ENCODE results near the gene REM2.

REM2 gene

DNA sequence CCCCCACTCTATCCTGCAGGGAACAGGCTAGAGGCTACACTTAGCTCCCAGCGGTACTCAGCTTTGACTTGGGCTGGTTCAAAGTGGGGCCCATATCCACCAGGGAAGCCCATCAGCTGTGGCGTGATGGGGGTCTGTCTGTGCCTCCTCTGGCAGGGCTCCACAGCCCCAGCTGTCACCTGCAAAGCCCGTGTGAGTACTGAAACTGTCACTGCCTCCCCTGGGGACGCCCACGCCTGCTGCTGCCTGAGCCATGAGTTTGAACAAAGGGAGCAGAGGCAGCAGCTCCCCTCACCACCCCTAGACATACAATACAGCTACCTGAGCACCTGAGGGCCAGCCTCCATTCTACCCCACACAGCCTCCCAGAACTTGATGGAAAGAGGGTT, 5.0 kb downstream of the REM2 start:
- peak overlapping the region; percentile 57 for H3K4me3 ChIP-seq (ENCODE audit: low read depth, low read length)
- TF ChIP-seq, protein P1, sequence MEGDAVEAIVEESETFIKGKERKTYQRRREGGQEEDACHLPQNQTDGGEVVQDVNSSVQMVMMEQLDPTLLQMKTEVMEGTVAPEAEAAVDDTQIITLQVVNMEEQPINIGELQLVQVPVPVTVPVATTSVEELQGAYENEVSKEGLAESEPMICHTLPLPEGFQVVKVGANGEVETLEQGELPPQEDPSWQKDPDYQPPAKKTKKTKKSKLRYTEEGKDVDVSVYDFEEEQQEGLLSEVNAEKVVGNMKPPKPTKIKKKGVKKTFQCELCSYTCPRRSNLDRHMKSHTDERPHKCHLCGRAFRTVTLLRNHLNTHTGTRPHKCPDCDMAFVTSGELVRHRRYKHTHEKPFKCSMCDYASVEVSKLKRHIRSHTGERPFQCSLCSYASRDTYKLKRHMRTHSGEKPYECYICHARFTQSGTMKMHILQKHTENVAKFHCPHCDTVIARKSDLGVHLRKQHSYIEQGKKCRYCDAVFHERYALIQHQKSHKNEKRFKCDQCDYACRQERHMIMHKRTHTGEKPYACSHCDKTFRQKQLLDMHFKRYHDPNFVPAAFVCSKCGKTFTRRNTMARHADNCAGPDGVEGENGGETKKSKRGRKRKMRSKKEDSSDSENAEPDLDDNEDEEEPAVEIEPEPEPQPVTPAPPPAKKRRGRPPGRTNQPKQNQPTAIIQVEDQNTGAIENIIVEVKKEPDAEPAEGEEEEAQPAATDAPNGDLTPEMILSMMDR (IDR thresholded peaks at IDR 0.05; ENCODE audit: insufficient read depth, low read length, missing control alignments): no peak
- CTCF ChIA-PET: interaction anchor here (1.3 to 11.5 kb wide), 4 partner anchors 13 to 332 kb away, joined by 5 to 189 read pairs (median 37); partner anchors contain the start of gene LRP10
- POLR2A ChIA-PET: interaction anchor here (0.7 kb wide), 1 partner anchor 10 kb away, joined by 3 read pairs; no protein-coding TSS in a partner anchor
- no peak for DNase-seq (ENCODE audit: low read depth, low spot score)

DNA sequence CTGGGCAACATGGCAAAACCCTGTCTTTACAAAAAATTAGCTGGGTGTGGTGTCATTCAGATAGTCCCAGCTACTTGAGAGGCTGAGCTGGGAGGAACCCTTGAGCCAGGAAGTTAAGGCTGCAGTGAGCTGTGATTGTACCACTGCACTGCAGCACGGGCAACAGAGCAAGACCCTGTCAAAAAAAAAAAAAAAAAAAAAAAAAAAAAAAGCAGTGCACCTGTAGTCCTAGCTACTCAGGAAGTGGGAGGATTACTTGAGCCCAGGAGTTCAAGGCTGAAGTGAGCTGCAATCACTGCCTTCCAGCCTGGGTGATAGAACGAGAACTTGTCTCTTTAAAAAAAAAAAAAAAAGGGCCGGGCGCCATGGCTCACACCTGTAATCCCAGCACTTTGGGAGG, 5.6 kb downstream of the REM2 start:
- ChIA-PET POLR2A (interaction anchor here (0.7 kb wide), 1 partner anchor 10 kb away, joined by 3 read pairs; no protein-coding TSS in a partner anchor), CTCF (interaction anchor here (1.1 to 11.5 kb wide), 5 partner anchors 12 to 333 kb away, joined by 3 to 189 read pairs (median 20); partner anchors contain the start of gene LRP10)
- DNase-seq (ENCODE audit: low read depth, low spot score): no peak
- no peak overlapping the region for H3K4me3 ChIP-seq (ENCODE audit: low read depth, low read length)
- TF ChIP-seq, protein P1 (IDR thresholded peaks at IDR 0.05; ENCODE audit: insufficient read depth, low read length, missing control alignments): no peak

DNA sequence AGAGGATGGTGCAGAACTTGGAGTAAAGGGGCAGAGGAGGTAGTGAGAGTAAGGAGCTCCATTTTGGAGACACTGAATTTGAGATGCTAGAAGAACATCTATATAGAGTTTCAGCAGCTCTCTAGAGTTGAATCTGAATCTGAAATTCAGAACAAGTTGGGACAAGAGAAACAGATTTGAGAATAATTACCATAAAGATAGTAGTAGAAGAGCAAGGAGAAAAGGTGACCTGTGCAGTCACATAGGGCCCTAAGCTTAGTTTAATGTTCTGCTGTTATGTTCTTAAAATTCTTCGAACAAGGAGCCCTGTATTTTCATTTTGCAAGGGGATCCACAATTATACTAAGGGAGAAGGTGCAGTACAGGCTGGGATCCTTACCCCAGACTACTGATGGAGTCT, 7.4 kb downstream of the REM2 start:
- TF ChIP-seq, protein P1 (IDR thresholded peaks at IDR 0.05; ENCODE audit: insufficient read depth, low read length, missing control alignments): no peak
- ChIA-PET POLR2A (interaction anchor here (1.1 to 1.5 kb wide), 2 partner anchors 10 to 19 kb away, joined by 3 to 4 read pairs; partner anchors contain the start of gene LRP10), CTCF (interaction anchor here (1.0 to 11.5 kb wide), 5 partner anchors 9 to 334 kb away, joined by 5 to 189 read pairs (median 20); partner anchors contain the start of gene LRP10)
- no peak overlapping the region for H3K4me3 ChIP-seq (ENCODE audit: low read depth, low read length)
- DNase-seq (ENCODE audit: low read depth, low spot score): no peak

DNA sequence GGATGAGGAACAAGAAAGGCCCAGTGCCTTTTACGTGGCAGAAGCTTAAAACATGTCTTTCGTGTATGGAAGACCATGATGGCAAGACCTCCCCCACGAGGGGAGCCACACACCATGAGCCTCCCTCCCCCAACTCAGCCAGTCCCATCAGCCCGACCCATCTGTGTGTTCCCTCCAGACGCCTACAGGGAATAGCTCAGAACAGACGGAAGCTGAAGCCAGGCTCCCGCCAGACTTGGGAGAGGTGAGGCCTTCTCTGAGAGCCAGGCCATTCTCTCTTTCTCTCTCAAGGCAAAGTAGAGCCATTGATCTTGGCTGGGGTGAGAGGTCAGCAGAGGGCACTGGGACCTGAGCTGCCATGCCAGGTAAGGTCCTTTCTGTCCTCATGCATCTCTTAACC, 9.5 kb downstream of the REM2 start:
- no peak overlapping the region for H3K4me3 ChIP-seq (ENCODE audit: low read depth, low read length)
- ChIA-PET CTCF (interaction anchor here (0.8 to 12.7 kb wide), 7 partner anchors 9 to 336 kb away, joined by 3 to 145 read pairs (median 3); partner anchors contain the start of genes LRP10 and REM2), POLR2A (no interaction called here)
- TF ChIP-seq, protein P1 (IDR thresholded peaks at IDR 0.05; ENCODE audit: insufficient read depth, low read length, missing control alignments): no peak
- no peak for DNase-seq (ENCODE audit: low read depth, low spot score)

GRCh38 chr14:22893706-22894105, 10.7 kb downstream of the REM2 start:
- ChIA-PET CTCF (interaction anchor here (1.0 to 12.7 kb wide), 5 partner anchors 9 to 71 kb away, joined by 3 to 145 read pairs (median 11); partner anchors contain the start of genes LRP10 and REM2), POLR2A (interaction anchor here (1.3 kb wide), 1 partner anchor 21 kb away, joined by 3 read pairs; no protein-coding TSS in a partner anchor)
- TF ChIP-seq, protein P1 (IDR thresholded peaks at IDR 0.05; ENCODE audit: insufficient read depth, low read length, missing control alignments): no peak
- no peak overlapping the region for H3K4me3 ChIP-seq (ENCODE audit: low read depth, low read length)
- DNase-seq (ENCODE audit: low read depth, low spot score): no peak

GRCh38 chr14:22895402-22895801, 12.4 kb downstream of the REM2 start:
- ChIA-PET CTCF (interaction anchor here (1.0 to 12.7 kb wide), 10 partner anchors 13 to 339 kb away, joined by 3 to 164 read pairs (median 5); partner anchors contain the start of genes LRP10, PRMT5 and REM2), POLR2A (interaction anchor here (0.8 kb wide), 1 partner anchor 13 kb away, joined by 3 read pairs; no protein-coding TSS in a partner anchor)
- TF ChIP-seq, protein P1 (IDR thresholded peaks at IDR 0.05; ENCODE audit: insufficient read depth, low read length, missing control alignments): no peak
- no peak overlapping the region for H3K4me3 ChIP-seq (ENCODE audit: low read depth, low read length)
- no peak for DNase-seq (ENCODE audit: low read depth, low spot score)
